H1 (cell line): Measurements from ENCODE around the gene FAM120B. TPM values are rescaled to one million over a fixed set of nuclear protein-coding genes. Genes with fewer than 3 reads are reported as not detected.

Experiments
- CTCF ChIA-PET: fragments of 300-600 bp; sonication (Branson Sonifier 250); formaldehyde crosslinking; loops from one replicate; lab custom pipeline; 2021; ENCODE audit not compliant: partially characterized antibody; lab: Charles Lee
- POLR2A ChIA-PET: fragments of 300-600 bp; sonication (Branson Sonifier 250); formaldehyde crosslinking; loops from one replicate; lab custom pipeline; 2021; ENCODE audit warnings: inconsistent platforms; ENCODE audit not compliant: partially characterized antibody; lab: Charles Lee
- DNase-seq, 2 experiments: peaks; one replicate each; pipeline versions ENCODE4 v3.0.0 to v3.0.0-alpha.2; 2010 to 2022; ENCODE audit warnings: low spot score in 2 of 2, low read depth in 1 of 2, mixed read lengths in 1 of 2
- FAIRE-seq: peaks from 2 replicates; lab custom pipeline; 2011; peaks lifted over from hg19 to GRCh38; lab: Jason Lieb, UNC
- H2AFZ ChIP-seq: 2 replicates; pipeline ENCODE4 v1.8.1; 2012; ENCODE audit warnings: low read length, inconsistent platforms
- H2AK5ac ChIP-seq: 2 replicates; pipeline ENCODE4 v1.6.1; 2013; ENCODE audit warnings: low read depth, low read length
- H2BK120ac ChIP-seq: replicated peaks from 2 replicates; pipeline ENCODE3; 2013; ENCODE audit warnings: low read depth, low read length, inconsistent platforms
- H2BK12ac ChIP-seq: 2 replicates; pipeline ENCODE4 v1.6.1; 2013; ENCODE audit warnings: low read depth, low read length
- H2BK15ac ChIP-seq: 2 replicates; pipeline ENCODE4 v1.6.1; 2013; ENCODE audit warnings: low read length
- H2BK20ac ChIP-seq: 2 replicates; pipeline ENCODE4 v1.6.1; 2013; ENCODE audit warnings: low read length
- H2BK5ac ChIP-seq: 2 replicates; pipeline ENCODE4 v1.6.1; 2013; ENCODE audit warnings: low read depth, low read length
- H3K14ac ChIP-seq: 2 replicates; pipeline ENCODE4 v1.6.1; 2013; ENCODE audit warnings: inconsistent platforms; ENCODE audit not compliant: insufficient read length
- H3K18ac ChIP-seq: 2 replicates; pipeline ENCODE4 v1.6.1; 2013; ENCODE audit warnings: low read length; ENCODE audit errors: extremely low read depth
- H3K23ac ChIP-seq: 2 replicates; pipeline ENCODE4 v1.6.1; 2013; ENCODE audit warnings: inconsistent platforms; ENCODE audit not compliant: insufficient read length
- H3K23me2 ChIP-seq: 2 replicates; pipeline ENCODE4 v1.6.1; 2013; ENCODE audit warnings: low read depth, low read length
- H3K27ac ChIP-seq: 2 replicates; pipeline ENCODE4 v1.6.1; 2011; ENCODE audit warnings: low read depth, low read length, inconsistent platforms
- H3K27me3 ChIP-seq, 4 experiments: replicated peaks in 1 of 4; 1 replicate in 1 of 4; 2 replicates in 3 of 4; pipeline versions ENCODE4 v1.6.1 to v1.8.1; 2011 to 2013; ENCODE audit warnings: low read length in 3 of 4, mild to moderate bottlenecking in 3 of 4, inconsistent platforms in 2 of 4, mixed read lengths in 2 of 4, moderate library complexity in 1 of 4; ENCODE audit not compliant: control insufficient read depth in 3 of 4, insufficient read depth in 3 of 4; ENCODE audit errors: extremely low read depth in 1 of 4
- H3K36me3 ChIP-seq, 4 experiments: 2 replicates each; pipeline versions ENCODE4 v1.6.1 to v1.8.1; 2011 to 2013; ENCODE audit warnings: mild to moderate bottlenecking in 4 of 4, low read length in 3 of 4, moderate library complexity in 2 of 4, control low read depth in 1 of 4, inconsistent platforms in 1 of 4; ENCODE audit not compliant: insufficient read depth in 4 of 4, control insufficient read depth in 2 of 4
- H3K4ac ChIP-seq: replicated peaks from 2 replicates; pipeline ENCODE3; 2013; ENCODE audit warnings: low read length, low read depth, mixed read lengths, inconsistent platforms; ENCODE audit not compliant: insufficient read length
- H3K4me1 ChIP-seq, 4 experiments: replicated peaks in 1 of 4; 1 replicate in 1 of 4; 2 replicates in 3 of 4; pipeline versions ENCODE4 v1.6.1 to v1.8.1; 2011 to 2013; ENCODE audit warnings: low read length in 3 of 4, inconsistent platforms in 2 of 4, mixed read lengths in 1 of 4; ENCODE audit not compliant: insufficient read depth in 4 of 4, control insufficient read depth in 3 of 4
- H3K4me2 ChIP-seq, 2 experiments: 2 replicates each; pipeline versions ENCODE4 v1.6.1 to v1.8.1; 2011 to 2013; ENCODE audit warnings: low read depth in 2 of 2, low read length in 2 of 2, control low read depth in 1 of 2, inconsistent platforms in 1 of 2, mild to moderate bottlenecking in 1 of 2; ENCODE audit not compliant: insufficient read depth in 1 of 2
- H3K4me3 ChIP-seq, 4 experiments: fragments of 200-600, 300-600 bp in 1 of 4; sonication (generic), shearing (Covaris generic), sonication (Bioruptor Twin) in 1 of 4; 2 replicates each; pipeline versions ENCODE4 v1.5.1 to v1.8.1; 2011 to 2016; ENCODE audit warnings: low read length in 4 of 4, low read depth in 3 of 4, control low read depth in 2 of 4, inconsistent platforms in 2 of 4, mild to moderate bottlenecking in 2 of 4, mixed read lengths in 1 of 4, moderate library complexity in 1 of 4; ENCODE audit not compliant: insufficient read depth in 2 of 4; ENCODE audit errors: extremely low read depth in 1 of 4
- H3K56ac ChIP-seq: replicated peaks from 2 replicates; pipeline ENCODE3; 2013; ENCODE audit warnings: low read depth, mild to moderate bottlenecking, mixed read lengths, low read length, inconsistent platforms; ENCODE audit not compliant: insufficient read length
- H3K79me1 ChIP-seq: 2 replicates; pipeline ENCODE4 v1.6.1; 2013; ENCODE audit warnings: low read depth, low read length, control low read depth
- H3K79me2 ChIP-seq, 2 experiments: 2 replicates each; pipeline versions ENCODE4 v1.6.1 to v1.8.1; 2012 to 2013; ENCODE audit warnings: low read length in 2 of 2, mild to moderate bottlenecking in 2 of 2, inconsistent platforms in 1 of 2; ENCODE audit not compliant: insufficient read depth in 2 of 2, control insufficient read depth in 1 of 2
- H3K9ac ChIP-seq, 4 experiments: replicated peaks in 1 of 4; 1 replicate in 1 of 4; 2 replicates in 3 of 4; pipeline versions ENCODE4 v1.6.1 to v1.8.1; 2011 to 2013; ENCODE audit warnings: low read depth in 3 of 4, low read length in 3 of 4, control low read depth in 2 of 4, mild to moderate bottlenecking in 2 of 4, moderate library complexity in 2 of 4, inconsistent platforms in 1 of 4; ENCODE audit errors: extremely low read depth in 1 of 4
- H3K9me3 ChIP-seq, 2 experiments: 2 replicates each; pipeline versions ENCODE4 v1.6.1 to v1.8.1; 2012 to 2013; ENCODE audit warnings: mild to moderate bottlenecking in 2 of 2, moderate library complexity in 2 of 2, control low read depth in 1 of 2, inconsistent platforms in 1 of 2, low read depth in 1 of 2, low read length in 1 of 2, mixed read lengths in 1 of 2; ENCODE audit not compliant: insufficient read depth in 2 of 2
- H4K20me1 ChIP-seq, 2 experiments: replicated peaks in 1 of 2; 2 replicates each; pipeline versions ENCODE3 to v1.8.1; 2011 to 2013; ENCODE audit warnings: inconsistent platforms in 2 of 2, low read length in 2 of 2, mild to moderate bottlenecking in 1 of 2; ENCODE audit not compliant: insufficient read depth in 2 of 2, control insufficient read depth in 1 of 2
- H4K5ac ChIP-seq: 2 replicates; pipeline ENCODE4 v1.6.1; 2013; ENCODE audit warnings: low read length, low read depth, mixed read lengths, inconsistent platforms; ENCODE audit not compliant: insufficient read length
- H4K8ac ChIP-seq: 2 replicates; pipeline ENCODE4 v1.8.0; 2013; ENCODE audit warnings: mild to moderate bottlenecking, moderate library complexity, low read length, inconsistent platforms; ENCODE audit not compliant: insufficient read depth; ENCODE audit errors: extremely low read depth
- H4K91ac ChIP-seq: replicated peaks from 2 replicates; pipeline ENCODE3; 2013; ENCODE audit warnings: low read length, mixed read lengths, inconsistent platforms; ENCODE audit not compliant: insufficient read length
- CHD1 ChIP-seq: IDR thresholded peaks from 2 replicates; pipeline ENCODE4 v1.6.1; 2012; ENCODE audit warnings: low read depth, low read length, improper control_type of control experiment
- TBP ChIP-seq: IDR thresholded peaks from 2 replicates; pipeline ENCODE4 v1.6.1; 2011; ENCODE audit warnings: low read depth, low read length, improper control_type of control experiment
- WGBS, 2 experiments: shearing (Covaris generic) in 1 of 2; methylation state at CpG; one replicate each; pipeline versions ENCODE4 v1.1.6 to v1.1.7; 2013 to 2015; ENCODE audit warnings: low lambda C conversion rate in 2 of 2, mixed read lengths in 2 of 2, inconsistent platforms in 1 of 2, low coverage in 1 of 2, missing lambda C conversion rate in 1 of 2; ENCODE audit not compliant: insufficient replicate concordance in 2 of 2, insufficient coverage in 1 of 2, insufficient read length in 1 of 2; ENCODE audit errors: extremely low coverage in 1 of 2, missing lambda C conversion rate in 1 of 2; 5-methylcytosine and 5-hydroxymethylcytosine counted together
- polyA plus RNA-seq, 7 experiments: library from polyadenylated mRNA; depleted of rRNA in 3 of 7; stranded (reverse) in 5 of 7; unstranded in 2 of 7; fragments of >200 nt in 5 of 7; fragments of 200-250 nt in 2 of 7; gene quantifications; 1 replicate in 5 of 7; 2 replicates in 1 of 7; 4 replicates in 1 of 7; pipeline versions ENCODE4 v1.2.1 to v1.2.3, GENCODE V29; 2011 to 2013; ENCODE audit warnings: missing spikeins in 2 of 7, mixed read lengths in 2 of 7
- total RNA-seq: library from RNA; stranded (reverse); fragmentation: NEBNext Ultra II Directional; extraction: Animal tissue kit (Norgen Biotek cat#: 25700); gene quantifications from 2 replicates; pipeline ENCODE4 v1.2.1, GENCODE V29; 2021

FAM120B gene
- total and polyA plus RNA-seq, 2 of the 8 experiments (the other 6 are each of a cell fraction or from before 2014, with no cell fraction given) = 5.1 to 12.5 TPM

GRCh38 chr6:170416303-170416702 is 109.7 kb downstream of the FAM120B start:
- ChIA-PET CTCF (interaction anchor here (1.6 kb wide), 1 partner anchor 15 kb away, joined by 3 read pairs; no protein-coding TSS in a partner anchor), POLR2A (no interaction called here)
- H3K9me3 ChIP-seq = no peaks in the 10 kb centered on the region
- no peak overlapping the region for H3K23ac ChIP-seq
- FAIRE-seq (no peak), DNase-seq (no peak)
- H2BK15ac ChIP-seq = no peak overlapping the region
- no peaks in the 10 kb centered on the region for H3K79me1 ChIP-seq
- no peak overlapping the region for H2BK5ac ChIP-seq
- no peak overlapping the region for H4K8ac ChIP-seq
- H2AK5ac ChIP-seq = no peak overlapping the region
- no peaks in the 10 kb centered on the region for H3K36me3 ChIP-seq
- H3K56ac ChIP-seq = no peak overlapping the region
- no peak overlapping the region for H2AFZ ChIP-seq
- no peak overlapping the region for H3K4ac ChIP-seq
- WGBS, 2 experiments = 88% methylated on average over 8 of the region's 8 CpGs; no CpG with 5 or more reads in 1 of the 2 experiments
- no peak overlapping the region for H3K4me3 ChIP-seq
- H3K9ac ChIP-seq = no peak overlapping the region
- TF ChIP-seq CHD1 = no peak
- TF ChIP-seq TBP = no peak
- H3K4me2 ChIP-seq = no peak overlapping the region
- H3K27ac ChIP-seq = no peak overlapping the region
- no peaks in the 10 kb centered on the region for H3K79me2 ChIP-seq
- no peak overlapping the region for H4K91ac ChIP-seq
- H3K18ac ChIP-seq = no peak overlapping the region
- no peaks in the 10 kb centered on the region for H3K27me3 ChIP-seq
- H4K5ac ChIP-seq = no peak overlapping the region
- no peaks in the 10 kb centered on the region for H4K20me1 ChIP-seq
- H3K4me1 ChIP-seq = no peaks in the 10 kb centered on the region
- H2BK120ac ChIP-seq = no peak overlapping the region
- no peaks in the 10 kb centered on the region for H3K23me2 ChIP-seq
- H2BK20ac ChIP-seq = no peak overlapping the region
- H2BK12ac ChIP-seq = no peak overlapping the region
- no peak overlapping the region for H3K14ac ChIP-seq
